Neural progenitor cell (in vitro differentiated cells): Measurements from ENCODE around the gene ARFGAP3. TPM values are rescaled to one million over a fixed set of nuclear protein-coding genes. Genes with fewer than 3 reads are reported as not detected.

ENCODE experiments used
- DNase-seq: peaks from one replicate; pipeline ENCODE4 v3.0.0-alpha.2; 2016; ENCODE audit warnings: low spot score
- H2AFZ ChIP-seq: fragments of 200-600 bp; sonication (generic); replicated peaks from 2 replicates; pipeline ENCODE4 v1.6.1; 2016; ENCODE audit warnings: antibody characterized with exemption
- H3F3A ChIP-seq: fragments of 200-600 bp; sonication (generic); 2 replicates; pipeline ENCODE4 v1.6.1; 2016; ENCODE audit warnings: antibody characterized with exemption, low read depth
- H3K27ac ChIP-seq: fragments of 200-600 bp; sonication (generic); 2 replicates; pipeline ENCODE4 v1.5.1; 2016; ENCODE audit warnings: mild to moderate bottlenecking
- H3K27me3 ChIP-seq: fragments of 200-600 bp; sonication (generic); 2 replicates; pipeline ENCODE4 v1.6.1; 2016; ENCODE audit warnings: mild to moderate bottlenecking, moderate library complexity
- H3K36me3 ChIP-seq: fragments of 200-600 bp; sonication (generic); 2 replicates; pipeline ENCODE4 v1.5.1; 2016
- H3K4me1 ChIP-seq: fragments of 200-600 bp; sonication (generic); 2 replicates; pipeline ENCODE4 v1.6.1; 2016; ENCODE audit warnings: mixed run types
- H3K4me2 ChIP-seq: fragments of 200-600 bp; sonication (generic); 2 replicates; pipeline ENCODE4 v1.6.1; 2016
- H3K4me3 ChIP-seq: fragments of 200-600 bp; sonication (generic); 2 replicates; pipeline ENCODE4 v1.5.1; 2016
- H3K79me2 ChIP-seq: fragments of 200-600 bp; sonication (generic); 2 replicates; pipeline ENCODE4 v1.6.1; 2016; ENCODE audit warnings: low read depth
- H3K9ac ChIP-seq: fragments of 200-600 bp; sonication (generic); 2 replicates; pipeline ENCODE4 v1.6.1; 2016
- H3K9me3 ChIP-seq: fragments of 200-600 bp; sonication (generic); 2 replicates; pipeline ENCODE4 v1.5.1; 2016; ENCODE audit warnings: low read depth
- H4K20me1 ChIP-seq: fragments of 200-600 bp; sonication (generic); 2 replicates; pipeline ENCODE4 v1.6.1; 2016; ENCODE audit warnings: low read depth
- H3K27ac Mint-ChIP-seq: 3 replicates; pipeline ENCODE4 v1.8.0; 2021; ENCODE audit warnings: mixed read lengths
- H3K27me3 Mint-ChIP-seq: 2 replicates; pipeline ENCODE4 v1.8.0; 2022; ENCODE audit warnings: low read depth, mild to moderate bottlenecking, inconsistent platforms, moderate library complexity, mixed read lengths; ENCODE audit not compliant: insufficient read depth
- H3K36me3 Mint-ChIP-seq: 3 replicates; pipeline ENCODE4 v1.8.0; 2021; ENCODE audit warnings: mixed read lengths
- H3K4me1 Mint-ChIP-seq: 3 replicates; pipeline ENCODE4 v1.8.0; 2021; ENCODE audit warnings: mixed read lengths
- H3K4me3 Mint-ChIP-seq: 3 replicates; pipeline ENCODE4 v1.8.0; 2021; ENCODE audit warnings: mild to moderate bottlenecking, moderate library complexity, mixed read lengths
- H3K9me3 Mint-ChIP-seq: 3 replicates; pipeline ENCODE4 v1.8.0; 2020; ENCODE audit warnings: mixed read lengths
- EZH2 ChIP-seq: fragments of 200-600 bp; sonication (generic); IDR thresholded peaks from 2 replicates; pipeline ENCODE4 v1.6.1; 2017; ENCODE audit warnings: antibody characterized with exemption, mild to moderate bottlenecking, moderate library complexity
- EZH2phosphoT487 ChIP-seq: fragments of 200-600 bp; sonication (generic); IDR thresholded peaks from 2 replicates; pipeline ENCODE4 v1.6.1; 2017; ENCODE audit warnings: antibody characterized with exemption
- total RNA-seq: library from RNA; depleted of rRNA; stranded (reverse); fragments of >200 nt; gene quantifications from 2 replicates; pipeline ENCODE4 v1.2.3, GENCODE V29; 2015; ENCODE audit warnings: low replicate concordance
- TF ChIP-seq, protein P1 (sequence below): fragments of 200-600 bp; sonication (generic); IDR thresholded peaks from 2 replicates; pipeline ENCODE4 v1.5.1; 2017; ENCODE audit warnings: antibody characterized with exemption, mild to moderate bottlenecking

The ARFGAP3 gene
- total RNA-seq, 1 donor from 2014 or later: 53.9 TPM

DNA sequence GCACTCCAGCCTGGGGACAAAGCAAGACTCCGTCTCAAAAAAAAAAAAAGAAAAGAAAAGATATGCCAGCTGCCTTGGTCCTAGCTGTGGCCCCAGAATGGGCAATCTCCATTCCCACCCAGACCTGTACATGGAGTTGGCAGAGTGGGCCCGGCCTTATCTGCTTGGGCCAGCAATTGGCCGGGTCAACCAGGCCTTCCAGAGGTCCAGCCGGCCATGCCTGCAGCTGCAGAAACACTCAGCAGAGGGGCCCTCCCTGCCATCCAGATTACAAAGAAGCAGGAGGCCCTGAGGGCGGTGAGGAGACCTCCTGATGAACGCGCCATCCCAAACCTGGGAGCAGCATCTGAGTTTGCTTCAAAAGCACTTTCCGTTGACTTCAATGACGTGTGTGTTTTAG, 26.9 kb upstream of the ARFGAP3 start:
- H3K36me3 Mint-ChIP-seq: peaks cover 10% of the 10 kb centered on the region
- H3K27me3 ChIP-seq: no peaks in the 10 kb centered on the region
- DNase-seq: no peak
- H3K4me3 ChIP-seq: no peak overlapping the region
- no peaks in the 10 kb centered on the region for H3K9me3 ChIP-seq
- H3K27me3 Mint-ChIP-seq: no peaks in the 10 kb centered on the region
- no peaks in the 10 kb centered on the region for H3K9me3 Mint-ChIP-seq
- H3K4me3 Mint-ChIP-seq: no peak overlapping the region
- peaks cover 8% of the 10 kb centered on the region for H4K20me1 ChIP-seq
- no peaks in the 10 kb centered on the region for H3F3A ChIP-seq
- no peak overlapping the region for H3K9ac ChIP-seq
- H3K27ac ChIP-seq: no peak overlapping the region
- H3K79me2 ChIP-seq: no peaks in the 10 kb centered on the region
- no peaks in the 10 kb centered on the region for H3K4me1 ChIP-seq
- TF ChIP-seq, protein P1, sequence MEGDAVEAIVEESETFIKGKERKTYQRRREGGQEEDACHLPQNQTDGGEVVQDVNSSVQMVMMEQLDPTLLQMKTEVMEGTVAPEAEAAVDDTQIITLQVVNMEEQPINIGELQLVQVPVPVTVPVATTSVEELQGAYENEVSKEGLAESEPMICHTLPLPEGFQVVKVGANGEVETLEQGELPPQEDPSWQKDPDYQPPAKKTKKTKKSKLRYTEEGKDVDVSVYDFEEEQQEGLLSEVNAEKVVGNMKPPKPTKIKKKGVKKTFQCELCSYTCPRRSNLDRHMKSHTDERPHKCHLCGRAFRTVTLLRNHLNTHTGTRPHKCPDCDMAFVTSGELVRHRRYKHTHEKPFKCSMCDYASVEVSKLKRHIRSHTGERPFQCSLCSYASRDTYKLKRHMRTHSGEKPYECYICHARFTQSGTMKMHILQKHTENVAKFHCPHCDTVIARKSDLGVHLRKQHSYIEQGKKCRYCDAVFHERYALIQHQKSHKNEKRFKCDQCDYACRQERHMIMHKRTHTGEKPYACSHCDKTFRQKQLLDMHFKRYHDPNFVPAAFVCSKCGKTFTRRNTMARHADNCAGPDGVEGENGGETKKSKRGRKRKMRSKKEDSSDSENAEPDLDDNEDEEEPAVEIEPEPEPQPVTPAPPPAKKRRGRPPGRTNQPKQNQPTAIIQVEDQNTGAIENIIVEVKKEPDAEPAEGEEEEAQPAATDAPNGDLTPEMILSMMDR: no peak
- TF ChIP-seq EZH2: no peak
- TF ChIP-seq EZH2phosphoT487: no peak
- H3K36me3 ChIP-seq: no peaks in the 10 kb centered on the region
- no peak overlapping the region for H3K4me2 ChIP-seq
- H3K4me1 Mint-ChIP-seq: peaks cover 4% of the 10 kb centered on the region
- H2AFZ ChIP-seq: no peak overlapping the region
- H3K27ac Mint-ChIP-seq: no peak overlapping the region

DNA sequence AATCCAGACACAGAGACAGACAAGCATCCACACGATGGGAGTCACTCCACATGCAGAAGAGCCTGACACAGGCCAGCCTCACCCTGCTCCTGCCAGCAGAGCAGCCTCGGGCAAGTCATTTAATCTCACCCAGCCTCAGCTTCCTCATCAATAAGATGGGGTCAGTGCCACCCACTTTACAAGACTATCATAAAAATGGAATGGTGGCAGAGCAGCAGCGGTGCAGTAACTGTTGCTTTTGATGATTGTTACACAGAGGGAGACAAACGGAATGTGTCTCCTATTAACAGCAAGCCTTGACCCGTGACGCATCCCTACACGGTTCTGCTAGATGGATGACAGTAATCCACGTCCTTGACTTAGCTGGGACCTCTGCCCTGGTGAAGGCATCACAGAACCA, 26.0 kb upstream of the ARFGAP3 start:
- peaks cover 8% of the 10 kb centered on the region for H4K20me1 ChIP-seq
- H3K36me3 Mint-ChIP-seq: peaks cover 8% of the 10 kb centered on the region
- no peaks in the 10 kb centered on the region for H3K4me1 ChIP-seq
- no peaks in the 10 kb centered on the region for H3K27me3 Mint-ChIP-seq
- H3K27me3 ChIP-seq: no peaks in the 10 kb centered on the region
- H3K36me3 ChIP-seq: no peaks in the 10 kb centered on the region
- no peak overlapping the region for H3K9ac ChIP-seq
- no peaks in the 10 kb centered on the region for H3K79me2 ChIP-seq
- H3K4me1 Mint-ChIP-seq: peaks cover 4% of the 10 kb centered on the region
- no peak overlapping the region for H3K4me3 ChIP-seq
- no peak overlapping the region for H3K27ac Mint-ChIP-seq
- no peak overlapping the region for H3K4me2 ChIP-seq
- H2AFZ ChIP-seq: no peak overlapping the region
- no peaks in the 10 kb centered on the region for H3K9me3 Mint-ChIP-seq
- H3K4me3 Mint-ChIP-seq: no peak overlapping the region
- no peak for TF ChIP-seq EZH2
- TF ChIP-seq, protein P1: no peak
- TF ChIP-seq EZH2phosphoT487: no peak
- H3F3A ChIP-seq: no peaks in the 10 kb centered on the region
- DNase-seq: no peak
- H3K27ac ChIP-seq: no peak overlapping the region
- H3K9me3 ChIP-seq: no peaks in the 10 kb centered on the region

DNA sequence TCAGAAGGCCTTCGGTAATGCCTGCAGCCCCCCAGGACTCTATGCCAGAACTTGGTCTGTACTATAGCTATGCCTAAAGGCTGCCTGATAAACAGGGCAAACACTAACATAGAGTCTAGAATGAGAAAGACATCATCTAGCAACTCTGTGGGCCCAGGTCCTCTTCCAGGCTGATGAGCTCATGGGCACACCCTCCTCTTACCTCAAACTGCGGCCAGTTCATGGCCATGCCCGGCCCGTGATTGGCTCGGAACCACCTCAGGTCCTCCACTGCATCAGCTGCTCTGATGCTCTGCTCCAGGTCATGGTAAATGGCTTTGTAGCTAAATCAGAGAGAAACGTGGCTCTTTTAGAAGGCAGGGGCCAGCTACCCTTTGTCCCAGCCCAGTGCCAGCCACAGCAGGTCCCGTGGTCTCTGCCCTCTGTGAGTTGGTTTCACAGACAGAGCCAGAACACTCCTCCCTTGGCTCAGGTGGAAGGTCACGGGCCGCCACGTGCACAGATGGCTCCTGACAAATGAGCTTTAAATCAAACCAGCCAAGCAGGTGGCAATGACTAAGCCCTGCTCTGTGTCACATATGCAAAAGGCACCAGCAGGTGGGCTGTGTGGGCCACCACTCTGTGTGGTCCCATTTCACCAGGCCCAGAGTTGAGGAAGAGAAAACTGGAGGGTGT, 25.0 kb upstream of the ARFGAP3 start:
- no peaks in the 10 kb centered on the region for H3K36me3 ChIP-seq
- H3K9me3 Mint-ChIP-seq: no peaks in the 10 kb centered on the region
- no peak for DNase-seq

More for the DNA sequence above, 25.0 kb upstream of the ARFGAP3 start:
- H3K27me3 ChIP-seq: no peaks in the 10 kb centered on the region
- no peak overlapping the region for H3K4me2 ChIP-seq
- H3K27ac ChIP-seq: no peak overlapping the region
- no peaks in the 10 kb centered on the region for H3K79me2 ChIP-seq
- Mint-ChIP-seq H3K4me1 (peaks cover 4% of the 10 kb centered on the region), H3K27me3 (no peaks in the 10 kb centered on the region), H3K4me3 (no peak overlapping the region), H3K27ac (no peak overlapping the region), H3K36me3 (peaks cover 8% of the 10 kb centered on the region)
- H3K4me3 ChIP-seq: no peak overlapping the region
- H3K4me1 ChIP-seq: no peaks in the 10 kb centered on the region
- H2AFZ ChIP-seq: no peak overlapping the region
- H3F3A ChIP-seq: no peaks in the 10 kb centered on the region
- no peaks in the 10 kb centered on the region for H3K9me3 ChIP-seq
- TF ChIP-seq, protein P1: no peak
- TF ChIP-seq EZH2phosphoT487 (no peak), EZH2 (no peak)
- H3K9ac ChIP-seq: no peak overlapping the region
- H4K20me1 ChIP-seq: peaks cover 8% of the 10 kb centered on the region
